ENCODE results near the gene WDR5.

The WDR5 gene

GRCh38 chr9:134186471-134187109 lies 50.7 kb downstream of the WDR5 start:
- peaks cover 13% of the 10 kb centered on the region for H3K4me1 ChIP-seq

DNA sequence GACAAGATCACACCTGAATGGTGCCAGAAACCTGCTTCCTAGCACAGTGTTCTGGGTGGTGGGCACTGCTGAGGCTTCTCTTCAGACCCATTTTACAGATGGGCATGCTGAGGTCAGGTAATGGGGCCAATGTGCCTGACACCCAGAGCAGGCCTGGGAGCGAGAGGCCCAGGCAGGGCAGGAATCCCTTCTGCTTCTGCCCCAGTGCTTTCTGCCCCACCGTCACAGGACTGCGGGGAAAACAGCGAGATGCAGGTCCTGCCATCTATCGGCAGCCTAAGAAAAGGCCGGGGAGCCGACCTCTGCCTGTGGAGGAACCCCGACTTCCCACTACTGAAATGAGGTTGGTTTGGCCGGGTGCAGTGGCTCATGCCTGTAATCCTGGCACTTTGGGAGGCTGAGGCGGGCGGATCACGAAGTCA lies 51.2 kb downstream of the WDR5 start:
- Histone ChIP-seq H3K4me1 (peaks cover 13% of the 10 kb centered on the region), H3K4me3 (ENCODE audit: low read depth, low read length) (no peak overlapping the region), H3K9me3 (no peaks in the 10 kb centered on the region), H3K36me3 (no peaks in the 10 kb centered on the region), H3K27me3 (no peaks in the 10 kb centered on the region)
- TF ChIP-seq, protein P1, sequence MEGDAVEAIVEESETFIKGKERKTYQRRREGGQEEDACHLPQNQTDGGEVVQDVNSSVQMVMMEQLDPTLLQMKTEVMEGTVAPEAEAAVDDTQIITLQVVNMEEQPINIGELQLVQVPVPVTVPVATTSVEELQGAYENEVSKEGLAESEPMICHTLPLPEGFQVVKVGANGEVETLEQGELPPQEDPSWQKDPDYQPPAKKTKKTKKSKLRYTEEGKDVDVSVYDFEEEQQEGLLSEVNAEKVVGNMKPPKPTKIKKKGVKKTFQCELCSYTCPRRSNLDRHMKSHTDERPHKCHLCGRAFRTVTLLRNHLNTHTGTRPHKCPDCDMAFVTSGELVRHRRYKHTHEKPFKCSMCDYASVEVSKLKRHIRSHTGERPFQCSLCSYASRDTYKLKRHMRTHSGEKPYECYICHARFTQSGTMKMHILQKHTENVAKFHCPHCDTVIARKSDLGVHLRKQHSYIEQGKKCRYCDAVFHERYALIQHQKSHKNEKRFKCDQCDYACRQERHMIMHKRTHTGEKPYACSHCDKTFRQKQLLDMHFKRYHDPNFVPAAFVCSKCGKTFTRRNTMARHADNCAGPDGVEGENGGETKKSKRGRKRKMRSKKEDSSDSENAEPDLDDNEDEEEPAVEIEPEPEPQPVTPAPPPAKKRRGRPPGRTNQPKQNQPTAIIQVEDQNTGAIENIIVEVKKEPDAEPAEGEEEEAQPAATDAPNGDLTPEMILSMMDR (IDR thresholded peaks at IDR 0.05; ENCODE audit: low read depth, low read length): no peak
- peak; percentile 2 for DNase-seq

More at GRCh38 chr9:134186471-134187109, 50.7 kb downstream of the WDR5 start:
- Histone ChIP-seq H3K27me3 (no peaks in the 10 kb centered on the region), H3K36me3 (no peaks in the 10 kb centered on the region), H3K4me3 (ENCODE audit: low read depth, low read length) (no peak overlapping the region), H3K9me3 (no peaks in the 10 kb centered on the region)
- TF ChIP-seq, protein P1 (IDR thresholded peaks at IDR 0.05; ENCODE audit: low read depth, low read length): no peak
- DNase-seq: peak; percentile 6

DNA sequence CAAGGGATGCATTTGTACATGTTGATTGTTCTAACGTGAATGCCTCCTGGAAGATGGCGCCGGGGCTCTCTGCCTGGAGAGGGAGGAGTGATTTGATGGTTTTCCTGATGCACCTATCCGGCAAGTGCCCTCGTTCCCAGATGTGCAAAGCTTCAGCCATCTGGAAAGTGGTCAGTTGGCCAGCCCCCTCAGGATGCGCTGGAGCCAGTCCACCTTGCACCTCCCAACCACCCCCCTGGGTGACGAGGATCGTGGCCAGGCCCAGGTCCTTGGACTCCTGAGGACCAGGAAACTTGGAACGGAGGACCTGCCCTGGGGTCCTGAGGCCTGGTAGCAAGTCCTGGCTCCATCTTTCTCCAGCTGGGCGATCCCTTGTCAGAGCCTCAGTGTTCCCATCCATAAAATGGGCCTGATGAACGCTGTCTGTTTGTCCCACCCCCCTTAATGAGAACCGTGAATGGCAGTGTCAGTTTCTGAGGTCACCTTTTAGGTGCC lies 52.1 kb downstream of the WDR5 start:
- Histone ChIP-seq H3K4me3 (ENCODE audit: low read depth, low read length) (no peak overlapping the region), H3K27me3 (no peaks in the 10 kb centered on the region), H3K36me3 (no peaks in the 10 kb centered on the region), H3K9me3 (no peaks in the 10 kb centered on the region), H3K4me1 (peaks cover 13% of the 10 kb centered on the region)
- peak; percentile 8 for DNase-seq
- TF ChIP-seq, protein P1 (IDR thresholded peaks at IDR 0.05; ENCODE audit: low read depth, low read length): no peak

- no peaks in the 10 kb centered on the region for H3K27me3 ChIP-seq
Observed at GRCh38 chr9:134188386-134189144, 52.7 kb downstream of the WDR5 start.

DNA sequence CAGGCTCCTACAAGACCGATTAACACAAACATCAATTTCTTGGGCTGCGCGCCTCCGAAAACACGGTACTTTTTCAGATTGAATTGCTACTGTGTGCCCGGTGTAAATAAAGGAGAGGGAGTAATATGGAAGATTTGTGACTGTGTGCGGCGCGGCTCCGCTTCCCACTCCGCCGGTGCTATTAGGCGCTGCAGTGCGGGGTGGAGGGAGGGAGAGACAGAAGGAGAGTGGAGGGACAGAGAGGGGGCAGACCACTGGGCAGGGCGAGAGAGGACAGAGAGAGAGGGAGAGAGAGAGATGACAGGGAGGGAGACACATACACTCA lies 53.2 kb downstream of the WDR5 start:
- peak; percentile 21 for DNase-seq
- no peak overlapping the region for H3K4me3 ChIP-seq (ENCODE audit: low read depth, low read length)
- TF ChIP-seq, protein P1 (IDR thresholded peaks at IDR 0.05; ENCODE audit: low read depth, low read length): no peak
- no peaks in the 10 kb centered on the region for H3K9me3 ChIP-seq
- no peaks in the 10 kb centered on the region for H3K36me3 ChIP-seq
- H3K27me3 ChIP-seq: no peaks in the 10 kb centered on the region
- H3K4me1 ChIP-seq: peaks cover 13% of the 10 kb centered on the region

More at GRCh38 chr9:134188386-134189144, 52.7 kb downstream of the WDR5 start:
- peak; percentile 50 for DNase-seq
- H3K36me3 ChIP-seq: no peaks in the 10 kb centered on the region
- no peak overlapping the region for H3K4me3 ChIP-seq (ENCODE audit: low read depth, low read length)
- H3K4me1 ChIP-seq: peaks cover 13% of the 10 kb centered on the region
- TF ChIP-seq, protein P1 (IDR thresholded peaks at IDR 0.05; ENCODE audit: low read depth, low read length): no peak
- H3K9me3 ChIP-seq: no peaks in the 10 kb centered on the region
